D721Med (cell line): Measurements from ENCODE around the gene SYMPK.

Source experiments
- DNase-seq: peaks from one replicate; pipeline ENCODE4 v3.0.0; 2011; ENCODE audit warnings: low spot score; ENCODE audit not compliant: insufficient read length
- FAIRE-seq: peaks from 2 replicates; lab custom pipeline; 2011; peaks lifted over from hg19 to GRCh38; lab: Jason Lieb, UNC
- CTCF ChIP-seq: IDR thresholded peaks from 2 replicates; pipeline ENCODE4 v1.5.1; 2012; ENCODE audit warnings: mild to moderate bottlenecking, control low read depth; ENCODE audit not compliant: insufficient read depth; ENCODE audit errors: missing control alignments

The SYMPK gene

GRCh38 chr19:45794627-45795026 is 68.3 kb downstream of the SYMPK start:
- TF ChIP-seq CTCF = no peak
- no peak for FAIRE-seq
- DNase-seq = no peak

GRCh38 chr19:45793876-45794275 is 69.1 kb downstream of the SYMPK start:
- FAIRE-seq (no peak), DNase-seq (no peak)
- TF ChIP-seq CTCF = no peak

- DNase-seq (no peak), FAIRE-seq (no peak)
- TF ChIP-seq CTCF = no peak
Observed at GRCh38 chr19:45793178-45793564, 69.8 kb downstream of the SYMPK start.

- TF ChIP-seq CTCF = no peak
- FAIRE-seq = peak; percentile 38
Observed at GRCh38 chr19:45792470-45793177, 70.3 kb downstream of the SYMPK start, which contains the start of gene DMWD. TSS of gene DMWD (minus strand) at chr19:45792845. CDS start at chr19:45792756, 89 bp downstream.

GRCh38 chr19:45791744-45792469 is 71.0 kb downstream of the SYMPK start:
- no peak for FAIRE-seq

More at GRCh38 chr19:45792470-45793177, 70.3 kb downstream of the SYMPK start, which contains the start of gene DMWD:
- DNase-seq = peak; percentile 93

GRCh38 chr19:45790942-45791341 is 72.0 kb downstream of the SYMPK start:
- TF ChIP-seq CTCF = no peak
- FAIRE-seq (no peak), DNase-seq (no peak)

More at GRCh38 chr19:45791744-45792469, 71.0 kb downstream of the SYMPK start:
- DNase-seq = no peak
- no peak for TF ChIP-seq CTCF
